ENCODE results near the gene ZFYVE27. TPM values are rescaled to one million over a fixed set of nuclear protein-coding genes. Genes with fewer than 3 reads are reported as not detected.
"Not testable (repeated sequence)": the region's sequence is repeated elsewhere in the genome, so short reads cannot be mapped to it uniquely, and the experiment has no call there.

ZFYVE27 gene
- total RNA-seq = 19.6 and 22.0 TPM in 2 replicates

GRCh38 chr10:97736902-97737769 is at the start of gene ZFYVE27:
Gene ZFYVE27, plus strand, starts transcription at chr10:97737128. Its CDS starts 1,350 bp downstream, at chr10:97738478.
- H3K4me3 ChIP-seq (ENCODE audit: low read depth, low read length) = peak within 1 kb of the TSS; percentile 92
- no peak for TF ChIP-seq CTCF (IDR thresholded peaks at IDR 0.05; ENCODE audit: insufficient read depth, low read depth, low read length)
- peak; percentile 95 for DNase-seq (ENCODE audit: low read depth)

- DNase-seq (ENCODE audit: low read depth) = peak; percentile 94
- peak overlapping the region; percentile 31 for H3K4me3 ChIP-seq (ENCODE audit: low read depth, low read length)
- TF ChIP-seq CTCF (IDR thresholded peaks at IDR 0.05; ENCODE audit: insufficient read depth, low read depth, low read length) = no peak
Measured at GRCh38 chr10:97687785-97688781, 48.8 kb upstream of the ZFYVE27 start.

GRCh38 chr10:97689559-97690020 is 47.3 kb upstream of the ZFYVE27 start:
- peak; percentile 95 for DNase-seq (ENCODE audit: low read depth)
- no peak overlapping the region for H3K4me3 ChIP-seq (ENCODE audit: low read depth, low read length)
- TF ChIP-seq CTCF (IDR thresholded peaks at IDR 0.05; ENCODE audit: insufficient read depth, low read depth, low read length) = no peak

- DNase-seq (ENCODE audit: low read depth) = no peak
- no peak for TF ChIP-seq CTCF (IDR thresholded peaks at IDR 0.05; ENCODE audit: insufficient read depth, low read depth, low read length)
- no peak overlapping the region for H3K4me3 ChIP-seq (ENCODE audit: low read depth, low read length)
Measured at GRCh38 chr10:97690133-97690532, 46.8 kb upstream of the ZFYVE27 start.

GRCh38 chr10:97698072-97698655 is 38.8 kb upstream of the ZFYVE27 start:
- not testable (repeated sequence) for H3K4me3 ChIP-seq (ENCODE audit: low read depth, low read length); DNase-seq (ENCODE audit: low read depth)

- no peak overlapping the region for H3K4me3 ChIP-seq (ENCODE audit: low read depth, low read length)
- DNase-seq (ENCODE audit: low read depth) = peak; percentile 80
- TF ChIP-seq CTCF (IDR thresholded peaks at IDR 0.05; ENCODE audit: insufficient read depth, low read depth, low read length) = peak; percentile 98
Measured at GRCh38 chr10:97701438-97702069, 35.4 kb upstream of the ZFYVE27 start.
